DOHH2 (cell line): ENCODE results near the gene PARVB.

Experiments used
- CTCF ChIP-seq: fragments of 200-600 bp; sonication (generic); IDR thresholded peaks from one replicate; pipeline ENCODE4 v1.5.1; 2014; ENCODE audit warnings: antibody characterized with exemption, mild to moderate bottlenecking, low read depth, low read length; ENCODE audit not compliant: poor library complexity, severe bottlenecking
- EZH2phosphoT487 ChIP-seq: fragments of 200-600 bp; sonication (generic); IDR thresholded peaks from 2 replicates; pipeline ENCODE4 v1.6.1; 2017; ENCODE audit warnings: borderline replicate concordance, mild to moderate bottlenecking, antibody characterized with exemption, low read length, moderate library complexity, mixed read lengths

GRCh38 chr22:44218071-44218470, 194.0 kb downstream of the PARVB start:
- no peak for TF ChIP-seq CTCF
- no peak for TF ChIP-seq EZH2phosphoT487
